Measurements from ENCODE around the gene GYS2. TPM values are rescaled to one million over a fixed set of nuclear protein-coding genes. Genes with fewer than 3 reads are reported as not detected.

The GYS2 gene
- total RNA-seq, 2 donors from 2014 or later: not detected

DNA sequence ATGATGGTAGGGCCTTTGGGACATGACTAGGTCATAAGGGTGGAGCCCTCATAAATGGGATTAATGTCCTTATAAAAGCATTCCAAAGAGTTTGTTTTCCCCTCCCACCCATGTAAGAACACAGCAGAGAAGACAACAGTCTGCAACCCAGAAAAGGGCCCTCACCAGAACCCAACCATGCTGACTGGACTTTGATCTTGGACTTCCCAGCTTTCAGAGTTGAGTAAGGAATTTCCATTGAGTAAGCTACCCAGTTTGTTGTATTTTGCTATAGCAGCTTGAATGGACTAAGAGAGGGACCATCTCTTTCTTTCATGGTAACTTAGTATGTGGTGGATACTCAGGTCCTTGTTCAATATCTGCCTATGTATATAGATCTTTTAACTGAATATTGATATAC, 81.5 kb downstream of the GYS2 start:
- intact Hi-C loops (cut with DNase I): no loop called here
- no peak for DNase-seq (ENCODE audit: low spot score)

DNA sequence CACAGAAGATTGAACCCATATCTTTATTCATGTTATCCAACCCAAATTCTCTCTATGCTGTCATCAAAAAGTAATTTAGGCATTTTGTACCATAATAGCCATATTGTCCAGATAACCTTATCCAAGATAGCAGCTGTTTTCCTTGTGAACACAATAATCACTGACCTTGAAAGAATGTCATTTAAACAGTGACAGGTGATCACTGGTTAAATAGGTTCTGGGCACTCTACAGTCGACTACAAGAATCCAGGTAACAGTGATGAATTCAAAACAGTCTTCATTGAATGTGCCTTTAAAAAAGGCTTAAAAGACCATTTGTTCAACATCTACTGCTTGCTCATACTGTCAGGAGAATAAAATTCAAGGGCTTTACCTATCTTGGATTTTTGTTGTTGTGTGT, 83.1 kb downstream of the GYS2 start:
- DNase-seq (ENCODE audit: low spot score): no peak
- intact Hi-C loops (cut with DNase I): no loop called here

DNA sequence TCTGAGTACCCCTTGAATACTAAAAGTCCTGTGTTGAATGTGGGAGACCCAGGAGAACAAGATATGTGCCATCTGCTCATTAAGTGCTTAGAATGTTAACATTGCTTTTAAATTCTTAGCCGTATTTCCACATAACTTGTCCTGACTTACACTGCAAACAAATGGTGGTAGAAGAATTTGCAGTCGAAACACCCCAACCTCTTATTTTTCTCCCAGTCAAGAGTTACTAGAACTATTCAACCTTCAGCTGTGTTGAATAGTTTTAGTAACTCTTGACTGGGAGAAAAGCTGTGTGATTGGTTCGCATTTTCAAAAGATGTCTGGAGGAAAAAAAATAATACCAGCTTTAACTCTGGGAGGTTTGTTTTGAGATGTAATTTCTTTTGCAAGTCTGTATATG, 86.2 kb downstream of the GYS2 start:
- DNase-seq (ENCODE audit: low spot score): no peak
- intact Hi-C loops (cut with DNase I): no loop called here

DNA sequence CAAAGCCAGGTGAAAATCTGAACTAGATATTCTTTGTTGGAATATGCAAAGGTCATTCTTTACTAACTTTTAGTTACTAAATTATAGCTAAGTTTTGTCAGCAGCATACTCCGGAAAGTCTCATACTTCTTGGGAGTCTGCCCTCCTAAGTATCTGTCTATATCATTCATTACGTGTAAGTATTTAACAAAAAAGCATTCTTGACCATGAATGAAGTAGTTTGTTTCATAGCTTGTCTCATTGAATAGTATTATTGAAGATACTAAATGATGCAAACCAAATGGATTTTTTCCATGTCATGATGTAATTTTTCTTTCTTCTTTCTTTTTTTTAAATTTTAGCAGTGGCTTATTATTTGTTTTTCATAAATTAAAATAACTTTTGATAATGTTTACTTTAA, 88.4 kb downstream of the GYS2 start:
- DNase-seq (ENCODE audit: low spot score): no peak
- intact Hi-C loops (cut with DNase I): no loop called here

DNA sequence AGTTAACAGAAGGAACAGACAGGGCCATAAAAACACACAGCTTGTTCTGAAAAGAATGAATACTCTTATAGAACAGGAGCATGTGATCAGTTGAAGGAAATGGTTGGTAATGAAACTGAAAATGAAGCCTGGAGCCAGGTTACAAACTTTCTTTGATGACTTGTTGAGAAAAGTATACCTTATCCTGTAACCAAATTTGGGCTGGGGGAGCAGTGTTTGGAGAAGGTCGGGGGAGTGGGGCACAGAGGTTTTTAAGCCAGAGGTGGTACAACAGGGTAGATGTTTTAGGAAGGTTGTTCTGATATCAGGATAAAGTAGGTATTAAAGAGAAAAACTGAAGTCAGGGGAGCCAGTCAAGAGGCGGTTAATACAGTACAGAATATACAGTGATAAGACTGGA, 94.9 kb downstream of the GYS2 start:
- no peak for DNase-seq (ENCODE audit: low spot score)
- intact Hi-C loops (cut with DNase I): no loop called here

GRCh38 chr12:21507849-21508248, 96.8 kb downstream of the GYS2 start:
- DNase-seq (ENCODE audit: low spot score): no peak
- intact Hi-C loops (cut with DNase I): no loop called here

- intact Hi-C loops (cut with DNase I): no loop called here
- no peak for DNase-seq (ENCODE audit: low spot score)
Observed at GRCh38 chr12:21505888-21506287, 98.8 kb downstream of the GYS2 start.

GRCh38 chr12:21502872-21503271, 101.8 kb downstream of the GYS2 start:
- no peak for DNase-seq (ENCODE audit: low spot score)
- intact Hi-C loops (cut with DNase I): no loop called here

DNA sequence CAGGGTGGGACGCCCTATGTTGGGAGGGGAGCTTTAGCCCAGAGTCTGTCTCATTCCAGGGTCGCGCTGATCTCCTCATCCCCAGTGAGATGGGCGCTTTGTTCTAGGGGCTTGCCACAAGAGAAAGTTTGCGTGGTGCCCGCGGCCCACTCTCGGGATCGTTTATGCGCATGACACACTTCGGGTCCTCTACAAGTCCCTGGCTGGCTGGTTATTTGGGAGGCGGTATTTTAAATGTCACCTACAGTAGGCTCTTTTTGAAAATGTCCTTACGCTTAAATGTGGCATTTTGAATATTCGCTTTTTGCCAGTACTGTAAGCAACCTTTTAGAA, 102.5 kb downstream of the GYS2 start:
- intact Hi-C loops (cut with DNase I): no loop called here
- no peak for DNase-seq (ENCODE audit: low spot score)

DNA sequence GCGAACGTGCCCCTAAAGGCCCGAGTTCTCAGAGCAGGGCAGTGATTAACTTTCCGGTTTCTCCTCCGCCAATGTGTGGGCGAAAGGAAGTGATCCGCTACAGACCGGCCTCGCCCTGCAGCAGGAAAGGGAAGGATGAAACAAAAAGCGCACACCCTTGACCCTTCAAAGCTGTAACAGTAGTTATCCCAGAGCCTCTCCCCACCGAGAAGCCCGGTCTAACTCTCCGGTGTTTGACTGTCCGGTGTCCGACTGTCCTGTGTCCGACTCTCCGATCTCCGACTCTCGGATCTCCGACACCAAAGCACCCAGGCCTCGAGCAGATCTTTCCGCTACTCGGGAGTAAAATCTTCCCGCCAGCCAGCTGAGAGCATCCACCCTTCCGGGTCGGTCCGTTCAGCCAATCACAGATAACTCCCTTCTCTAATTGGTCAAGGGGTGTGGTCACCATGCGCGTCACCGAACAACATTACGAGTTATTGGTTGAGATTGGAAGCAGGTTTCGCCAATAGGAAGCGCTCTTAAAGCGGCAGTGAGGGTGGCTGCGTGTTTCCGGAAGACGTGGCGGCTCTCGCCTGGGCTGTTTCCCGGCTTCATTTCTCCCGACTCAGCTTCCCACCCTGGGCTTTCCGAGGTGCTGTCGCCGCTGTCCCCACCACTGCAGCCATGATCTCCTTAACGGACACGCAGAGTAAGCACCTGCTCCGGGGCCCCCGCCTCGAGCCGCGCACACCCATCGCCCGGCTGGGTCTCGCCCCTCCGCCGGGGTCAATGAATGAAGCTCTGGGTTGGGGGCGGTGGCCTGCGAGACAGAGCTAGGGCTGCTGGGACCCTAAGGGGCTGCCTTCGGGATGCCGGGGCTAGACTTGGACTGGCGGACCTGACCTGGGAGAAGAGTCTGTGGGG, 103.1 kb downstream of the GYS2 start, which contains the start of the genes GOLT1B and RECQL:
Gene GOLT1B, plus strand, starts transcription at position 532 of the 906 bp plus-strand sequence. Its CDS starts 135 bp downstream, at position 667.
Gene RECQL, minus strand, starts transcription at position 378 of the 906 bp plus-strand sequence. CDS start 2,065 bp downstream, outside the sequence.
- DNase-seq (ENCODE audit: low spot score): peak; percentile 96
- intact Hi-C loops (cut with DNase I): no loop called here

DNA sequence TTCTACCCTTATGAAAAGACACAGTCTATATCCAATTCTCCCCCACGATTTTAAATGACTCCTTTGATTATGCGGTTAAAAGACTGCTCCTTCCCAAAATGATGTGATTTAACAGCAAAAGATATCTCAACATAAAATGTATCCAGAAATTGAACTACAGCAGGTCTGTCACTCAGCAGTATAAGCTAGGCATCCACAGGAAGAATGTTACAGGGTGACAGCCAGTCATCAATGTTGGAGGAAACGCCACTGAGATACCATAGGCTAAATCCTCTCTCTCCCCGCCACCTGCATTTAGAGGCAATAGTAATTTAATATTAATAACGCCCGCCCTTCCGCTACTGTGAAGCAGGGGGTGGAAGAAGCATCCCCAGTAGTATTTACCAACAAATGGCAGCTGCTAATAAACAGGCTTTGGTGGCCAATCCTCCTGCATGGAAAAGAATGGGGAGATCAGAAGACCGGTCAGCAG, 103.8 kb downstream of the GYS2 start:
- no peak for DNase-seq (ENCODE audit: low spot score)
- intact Hi-C loops (cut with DNase I): no loop called here

DNA sequence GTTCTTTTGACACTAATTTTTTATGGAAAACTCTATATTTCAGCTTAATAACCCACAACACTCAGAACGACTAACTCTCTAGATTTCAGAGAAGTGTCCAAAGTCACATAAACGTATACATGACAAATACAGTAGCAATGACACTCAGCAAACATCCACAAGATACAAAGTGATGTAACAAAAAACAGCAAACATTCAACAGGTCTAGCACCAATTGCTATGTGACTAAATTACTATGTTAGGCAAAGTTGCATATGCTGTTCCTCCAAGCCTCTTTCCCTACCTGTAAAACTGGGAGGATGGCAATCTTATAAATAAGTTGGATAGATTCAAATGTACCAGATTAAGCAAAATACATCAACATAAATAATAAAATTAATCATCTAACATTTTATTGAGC, 104.9 kb downstream of the GYS2 start:
- intact Hi-C loops (cut with DNase I): no loop called here

More for the DNA sequence above, 104.9 kb downstream of the GYS2 start:
- DNase-seq (ENCODE audit: low spot score): no peak

Other genes with a start within 250 kb of the GYS2 start
- not detected for gene IAPP, start 231.9 kb downstream of the GYS2 start, total RNA-seq
- gene PYROXD1, start 167.2 kb downstream of the GYS2 start, total RNA-seq: 10 to 100 TPM; 22.4 to 23.8 TPM
- 10 to 100 TPM; 41.2 to 50.4 TPM for gene RECQL, start 103.2 kb downstream of the GYS2 start, total RNA-seq
- 10 to 100 TPM; 38.5 to 48.7 TPM for gene GOLT1B, start 103.1 kb downstream of the GYS2 start, total RNA-seq
- not detected for gene SPX, start 78.6 kb downstream of the GYS2 start, total RNA-seq
- gene LDHB, start 53.0 kb upstream of the GYS2 start, total RNA-seq: 100 to 1,000 TPM; 298 to 315 TPM
- gene KCNJ8, start 169.9 kb upstream of the GYS2 start, total RNA-seq: 10 to 100 TPM; 30.9 to 32.0 TPM